PC-3 (cell line): ENCODE results near the gene CDC16. TPM values are rescaled to one million over a fixed set of nuclear protein-coding genes. Genes with fewer than 3 reads are reported as not detected.

ENCODE experiments used
- ATAC-seq: fragments of 200-7000 bp; cut with Tn5 transposase; 2 replicates; pipeline ENCODE4 v1.9.1; 2020; ENCODE audit warnings: mild to moderate bottlenecking, moderate library complexity
- BruUV-seq: library from RNA; stranded (reverse); fragments of 400-500 nt; replicated peaks from 2 replicates; lab custom pipeline; 2021; lab: Mats Ljungman, UMichigan
- CTCF ChIA-PET: fragments of 300-600 bp; sonication (Branson Sonifier 250); formaldehyde crosslinking; loops from one replicate; lab custom pipeline; 2022; ENCODE audit warnings: antibody characterized with exemption; lab: Charles Lee
- POLR2A ChIA-PET: fragments of 300-600 bp; sonication (Branson Sonifier 250); formaldehyde crosslinking; loops from one replicate; lab custom pipeline; 2022; ENCODE audit warnings: antibody characterized with exemption; ENCODE audit not compliant: unreplicated experiment; lab: Charles Lee
- DNase-seq: peaks from one replicate; pipeline ENCODE4 v3.0.0-alpha.2; 2015
- H2AFZ ChIP-seq: fragments of 300-600 bp; sonication (generic); 2 replicates; pipeline ENCODE4 v1.6.0; 2016; ENCODE audit warnings: antibody characterized with exemption, low read length
- H3F3A ChIP-seq: fragments of 300-600 bp; sonication (generic); one replicate; pipeline ENCODE4 v1.6.0; 2017; ENCODE audit warnings: antibody characterized with exemption, low read length, control low read depth, mild to moderate bottlenecking; ENCODE audit not compliant: unreplicated experiment
- H3K27ac ChIP-seq: fragments of 300-600 bp; sonication (generic); 2 replicates; pipeline ENCODE4 v1.5.1; 2016; ENCODE audit warnings: mild to moderate bottlenecking, low read length
- H3K27me3 ChIP-seq: fragments of 300-600 bp; sonication (generic); 2 replicates; pipeline ENCODE4 v1.6.1; 2016; ENCODE audit warnings: low read length, mixed read lengths
- H3K36me3 ChIP-seq: fragments of 300-600 bp; sonication (generic); 2 replicates; pipeline ENCODE4 v1.6.1; 2016; ENCODE audit warnings: low read depth, mixed run types, low read length, mixed read lengths
- H3K4me1 ChIP-seq: fragments of 300-600 bp; sonication (generic); 2 replicates; pipeline ENCODE4 v1.5.1; 2016; ENCODE audit warnings: low read length; ENCODE audit not compliant: insufficient read depth
- H3K4me2 ChIP-seq: fragments of 300-600 bp; sonication (generic); 2 replicates; pipeline ENCODE4 v1.6.0; 2016; ENCODE audit warnings: low read length
- H3K4me3 ChIP-seq: fragments of 300-600 bp; sonication (generic); 2 replicates; pipeline ENCODE4 v1.5.1; 2016; ENCODE audit warnings: mild to moderate bottlenecking, low read length, mixed read lengths
- H3K79me2 ChIP-seq: fragments of 300-600 bp; sonication (generic); 2 replicates; pipeline ENCODE4 v1.6.1; 2017; ENCODE audit warnings: low read length, mixed read lengths
- H3K9ac ChIP-seq: fragments of 300-600 bp; sonication (generic); 2 replicates; pipeline ENCODE4 v1.6.0; 2016; ENCODE audit warnings: mild to moderate bottlenecking, low read length
- H3K9me2 ChIP-seq: fragments of 300-600 bp; sonication (generic); replicated peaks from 2 replicates; pipeline ENCODE4 v1.6.1; 2016; ENCODE audit warnings: mixed run types, low read length, mixed read lengths
- H3K9me3 ChIP-seq: fragments of 300-600 bp; sonication (generic); 2 replicates; pipeline ENCODE4 v1.6.1; 2016; ENCODE audit warnings: low read length, mixed read lengths
- H4K20me1 ChIP-seq: fragments of 300-600 bp; sonication (generic); 2 replicates; pipeline ENCODE4 v1.6.1; 2016; ENCODE audit warnings: low read length, mixed read lengths
- CTCF ChIP-seq: fragments of 300-600 bp; sonication (generic); conservative IDR thresholded peaks from 2 replicates; pipeline ENCODE4 v1.5.1; 2017; ENCODE audit warnings: antibody characterized with exemption, low read depth, mild to moderate bottlenecking, low read length
- EZH2 ChIP-seq: fragments of 300-600 bp; sonication (generic); IDR thresholded peaks from one replicate; pipeline ENCODE4 v1.6.1; 2017; ENCODE audit warnings: antibody characterized with exemption, mild to moderate bottlenecking, low read length; ENCODE audit not compliant: unreplicated experiment
- EZH2phosphoT487 ChIP-seq: fragments of 300-600 bp; sonication (generic); IDR thresholded peaks from 2 replicates; pipeline ENCODE4 v1.6.1; 2018; ENCODE audit warnings: mild to moderate bottlenecking, antibody characterized with exemption, low read length, borderline replicate concordance
- intact Hi-C: fragments of 100-400 bp; cut with micrococcal nuclease; formaldehyde crosslinking; loops from 2 replicates; pipeline ENCODE4 v1.9.0; 2023
- total RNA-seq: library from RNA; depleted of rRNA; stranded (reverse); fragments of >200 nt; gene quantifications from 2 replicates; pipeline ENCODE4 v1.2.3, GENCODE V29; 2014

CDC16 gene
- total RNA-seq, 1 experiment from 2014 or later = 16.0 TPM

- no peak for ATAC-seq
- CTCF ChIA-PET = no interaction called here
- POLR2A ChIA-PET = interaction anchor here (0.6 kb wide), 1 partner anchor 23 kb away, joined by 4 read pairs; no protein-coding TSS in a partner anchor
- Histone ChIP-seq H3K9me2 (no peaks in the 10 kb centered on the region), H3K36me3 (peaks cover 49% of the 10 kb centered on the region), H3K9me3 (no peaks in the 10 kb centered on the region), H3K27ac (no peak overlapping the region), H3K4me3 (no peak overlapping the region), H3K4me1 (no peaks in the 10 kb centered on the region), H3K4me2 (no peak overlapping the region), H2AFZ (no peak overlapping the region), H3K9ac (no peak overlapping the region), H3K79me2 (no peaks in the 10 kb centered on the region), H3K27me3 (no peaks in the 10 kb centered on the region), H4K20me1 (no peaks in the 10 kb centered on the region), H3F3A (no peaks in the 10 kb centered on the region)
- TF ChIP-seq EZH2phosphoT487 (no peak), CTCF (no peak), EZH2 (no peak)
- no TSS peak for BruUV-seq
- no peak for DNase-seq
- intact Hi-C loops = no loop called here
Measured at GRCh38 chr13:114264886-114265611, 30.4 kb downstream of the CDC16 start.

- H3K4me2 ChIP-seq = no peak overlapping the region
- intact Hi-C loops = no loop called here
- no peak for TF ChIP-seq CTCF
- no peak for TF ChIP-seq EZH2
- TF ChIP-seq EZH2phosphoT487 = no peak
- H3K4me3 ChIP-seq = no peak overlapping the region
- POLR2A ChIA-PET = no interaction called here
- H3K9ac ChIP-seq = no peak overlapping the region
- DNase-seq (no peak), ATAC-seq (no peak)
- H3K9me2 ChIP-seq = no peaks in the 10 kb centered on the region
- H3K79me2 ChIP-seq = no peaks in the 10 kb centered on the region
- H3K4me1 ChIP-seq = no peaks in the 10 kb centered on the region
- H3K27me3 ChIP-seq = no peaks in the 10 kb centered on the region
- H4K20me1 ChIP-seq = no peaks in the 10 kb centered on the region
- CTCF ChIA-PET = no interaction called here
- no peak overlapping the region for H2AFZ ChIP-seq
- BruUV-seq = no TSS peak
- no peaks in the 10 kb centered on the region for H3K9me3 ChIP-seq
- H3K36me3 ChIP-seq = peaks cover 49% of the 10 kb centered on the region
- no peak overlapping the region for H3K27ac ChIP-seq
- H3F3A ChIP-seq = no peaks in the 10 kb centered on the region
Measured at GRCh38 chr13:114266241-114266640, 31.5 kb downstream of the CDC16 start.
